Measurements from ENCODE around the gene DHRS9. TPM values are rescaled to one million over a fixed set of nuclear protein-coding genes. Genes with fewer than 3 reads are reported as not detected.

DHRS9 gene
- total and polyA plus RNA-seq, 11 donors = 0.81 to 30.9 (median 1.9) TPM

- intact Hi-C loops (cut with DNase I) = loop anchor here in 2 of 10 donors (5.0 to 10.0 kb wide), 2 partner anchors 69 to 117 kb away; no protein-coding TSS in a partner anchor
- Histone ChIP-seq H3K27me3 (no peaks in the 10 kb centered on the region), H3K9me3 (peaks cover 0 to 14% (median 0%) of the 10 kb centered on the region in 12 donors), H3K4me1 (peaks cover 0 to 60% (median 9%) of the 10 kb centered on the region in 12 donors), H3K4me3 (no peak overlapping the region), H3K36me3 (no peaks in the 10 kb centered on the region), H3K27ac (peak overlapping the region in 1 of 12 donors; percentile 22)
- DNase-seq (no peak), ATAC-seq (peak in 1 of 4 donors; percentile 29)
- TF ChIP-seq CTCF (IDR thresholded peaks at IDR 0.05) (no peak), POLR2A (IDR thresholded peaks at IDR 0.05) (no peak)
- 23 to 31% (median 28%) methylated on average over 5 of the region's 5 CpGs for WGBS, 4 donors
Measured at GRCh38 chr2:169081551-169081950, 12.2 kb downstream of the DHRS9 start.

GRCh38 chr2:169082995-169083394 lies 13.6 kb downstream of the DHRS9 start:
- intact Hi-C loops (cut with DNase I) = loop anchor here in 2 of 10 donors (5.0 to 10.0 kb wide), 2 partner anchors 71 to 118 kb away; no protein-coding TSS in a partner anchor
- Histone ChIP-seq H3K27me3 (no peaks in the 10 kb centered on the region), H3K27ac (peak overlapping the region in 1 of 12 donors; percentile 47), H3K9me3 (peaks cover 0 to 14% (median 0%) of the 10 kb centered on the region in 12 donors), H3K4me3 (no peak overlapping the region), H3K36me3 (no peaks in the 10 kb centered on the region), H3K4me1 (peaks cover 0 to 55% (median 7%) of the 10 kb centered on the region in 12 donors)
- 65 to 80% (median 71%) methylated on average over 4 of the region's 4 CpGs for WGBS, 4 donors
- no peak for DNase-seq
- no peak for ATAC-seq
- TF ChIP-seq POLR2A (IDR thresholded peaks at IDR 0.05) (no peak), CTCF (IDR thresholded peaks at IDR 0.05) (no peak)

- 88 to 92% (median 90%) methylated on average over 3 of the region's 3 CpGs for WGBS, 4 donors
- intact Hi-C loops (cut with DNase I) = loop anchor here in 1 of 10 donors (10.0 kb wide), 1 partner anchor 122 kb away; no protein-coding TSS in a partner anchor
- ATAC-seq = no peak
Measured at GRCh38 chr2:169086893-169087467, 17.6 kb downstream of the DHRS9 start.

More at GRCh38 chr2:169086893-169087467, 17.6 kb downstream of the DHRS9 start:
- Histone ChIP-seq H3K9me3 (peaks cover 0 to 14% (median 0%) of the 10 kb centered on the region in 12 donors), H3K36me3 (no peaks in the 10 kb centered on the region), H3K27me3 (no peaks in the 10 kb centered on the region), H3K4me1 (peaks cover 0 to 35% (median under 1%) of the 10 kb centered on the region in 12 donors), H3K27ac (no peak overlapping the region), H3K4me3 (no peak overlapping the region)
- no peak for DNase-seq
- TF ChIP-seq CTCF (IDR thresholded peaks at IDR 0.05) (no peak), POLR2A (IDR thresholded peaks at IDR 0.05) (no peak)
